Ascending aorta (tissue), 2 donors: ENCODE measurements around the gene ACER2. TPM values are rescaled to one million over a fixed set of nuclear protein-coding genes. Genes with fewer than 3 reads are reported as not detected.
A peak's percentile ranks its signal among the peaks of the same experiment; 100 is the strongest.

ENCODE experiments used
- DNase-seq, 2 donors: peaks; one replicate each; pipeline ENCODE4 v3.0.0-alpha.2; 2019; ENCODE audit warnings: low spot score in 2 of 2
- H3K27ac ChIP-seq, 2 donors: fragments of 200-600 bp; sonication (generic); one replicate each; pipeline ENCODE4 v1.5.1; 2016 to 2017; ENCODE audit warnings: mild to moderate bottlenecking in 1 of 2
- H3K27me3 ChIP-seq: fragments of 200-600 bp; sonication (generic); one replicate; pipeline ENCODE4 v1.5.1; 2017
- H3K36me3 ChIP-seq, 2 donors: fragments of 200-600 bp; sonication (generic); one replicate each; pipeline ENCODE4 v1.5.1; 2016
- H3K4me1 ChIP-seq, 2 donors: fragments of 200-600 bp; sonication (generic); one replicate each; pipeline ENCODE4 v1.5.1; 2016 to 2017; ENCODE audit warnings: mild to moderate bottlenecking in 1 of 2
- H3K4me3 ChIP-seq, 2 donors: fragments of 200-600 bp; sonication (generic); one replicate each; pipeline ENCODE4 v1.5.1; 2016 to 2017; ENCODE audit warnings: mild to moderate bottlenecking in 1 of 2
- H3K9me3 ChIP-seq, 2 donors: fragments of 200-600 bp; sonication (generic); one replicate each; pipeline ENCODE4 v1.5.1; 2016
- intact Hi-C: fragments of 100-400 bp; cut with DNase I; formaldehyde crosslinking; loops from one replicate; pipeline ENCODE4 v1.15.1; 2023
- total RNA-seq: library from RNA; depleted of rRNA; stranded (reverse); fragments of >200 nt; gene quantifications from one replicate; pipeline ENCODE4 v1.1.0, GENCODE V29; 2016
- TF ChIP-seq, protein P1 (sequence below), 3 experiments: fragments of 200-600 bp in 2 of 3; fragments of 450-650 bp in 1 of 3; sonication (generic) in 2 of 3; IDR thresholded peaks; one replicate each; pipeline ENCODE4 v1.5.1; 2016 to 2019; ENCODE audit warnings: antibody characterized with exemption in 3 of 3, mild to moderate bottlenecking in 1 of 3, moderate library complexity in 1 of 3

ACER2 gene
- total RNA-seq, 1 donor from 2014 or later = 1.4 TPM

DNA sequence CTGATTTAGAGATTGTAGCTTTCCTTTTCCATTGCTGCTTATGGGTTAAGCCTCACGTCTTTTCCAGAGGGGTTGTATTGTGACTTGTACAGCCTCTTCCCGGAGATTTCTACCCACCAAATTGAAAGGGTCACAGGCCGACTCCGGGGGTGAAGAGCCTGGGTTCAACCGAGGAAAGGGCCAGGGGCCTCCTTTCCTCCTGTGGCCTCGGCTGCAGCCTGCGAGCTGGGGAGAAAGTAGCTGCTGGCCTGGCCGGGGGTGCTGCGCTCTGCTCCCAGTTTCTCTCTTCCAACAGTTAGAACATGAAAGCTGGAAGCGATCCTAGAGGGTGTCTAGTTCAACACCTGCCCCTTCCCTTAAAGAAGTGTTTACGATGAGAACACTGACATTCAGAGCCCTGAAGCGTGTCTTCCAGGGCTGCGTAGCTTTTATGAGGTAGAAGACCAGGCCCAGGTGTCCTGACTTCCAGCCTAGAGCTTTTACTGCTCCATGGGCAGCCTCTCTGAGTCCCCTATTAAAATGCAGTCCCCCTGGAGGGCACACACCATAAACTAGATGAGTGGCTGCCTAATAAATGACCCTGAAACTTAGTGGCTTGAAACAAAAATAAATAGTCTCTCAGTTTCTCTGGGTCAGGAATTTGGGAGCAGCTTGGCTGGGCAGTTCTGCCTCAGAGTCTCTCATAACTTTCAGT lies 56.9 kb downstream of the ACER2 start:
- Histone ChIP-seq H3K36me3 (no peaks in the 10 kb centered on the region), H3K27ac (no peak overlapping the region), H3K9me3 (no peaks in the 10 kb centered on the region), H3K27me3 (no peaks in the 10 kb centered on the region), H3K4me1 (no peaks in the 10 kb centered on the region), H3K4me3 (no peak overlapping the region)
- intact Hi-C loops = no loop called here
- no peak for DNase-seq
- TF ChIP-seq, protein P1, sequence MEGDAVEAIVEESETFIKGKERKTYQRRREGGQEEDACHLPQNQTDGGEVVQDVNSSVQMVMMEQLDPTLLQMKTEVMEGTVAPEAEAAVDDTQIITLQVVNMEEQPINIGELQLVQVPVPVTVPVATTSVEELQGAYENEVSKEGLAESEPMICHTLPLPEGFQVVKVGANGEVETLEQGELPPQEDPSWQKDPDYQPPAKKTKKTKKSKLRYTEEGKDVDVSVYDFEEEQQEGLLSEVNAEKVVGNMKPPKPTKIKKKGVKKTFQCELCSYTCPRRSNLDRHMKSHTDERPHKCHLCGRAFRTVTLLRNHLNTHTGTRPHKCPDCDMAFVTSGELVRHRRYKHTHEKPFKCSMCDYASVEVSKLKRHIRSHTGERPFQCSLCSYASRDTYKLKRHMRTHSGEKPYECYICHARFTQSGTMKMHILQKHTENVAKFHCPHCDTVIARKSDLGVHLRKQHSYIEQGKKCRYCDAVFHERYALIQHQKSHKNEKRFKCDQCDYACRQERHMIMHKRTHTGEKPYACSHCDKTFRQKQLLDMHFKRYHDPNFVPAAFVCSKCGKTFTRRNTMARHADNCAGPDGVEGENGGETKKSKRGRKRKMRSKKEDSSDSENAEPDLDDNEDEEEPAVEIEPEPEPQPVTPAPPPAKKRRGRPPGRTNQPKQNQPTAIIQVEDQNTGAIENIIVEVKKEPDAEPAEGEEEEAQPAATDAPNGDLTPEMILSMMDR (IDR thresholded peaks at IDR 0.05) = no peak

DNA sequence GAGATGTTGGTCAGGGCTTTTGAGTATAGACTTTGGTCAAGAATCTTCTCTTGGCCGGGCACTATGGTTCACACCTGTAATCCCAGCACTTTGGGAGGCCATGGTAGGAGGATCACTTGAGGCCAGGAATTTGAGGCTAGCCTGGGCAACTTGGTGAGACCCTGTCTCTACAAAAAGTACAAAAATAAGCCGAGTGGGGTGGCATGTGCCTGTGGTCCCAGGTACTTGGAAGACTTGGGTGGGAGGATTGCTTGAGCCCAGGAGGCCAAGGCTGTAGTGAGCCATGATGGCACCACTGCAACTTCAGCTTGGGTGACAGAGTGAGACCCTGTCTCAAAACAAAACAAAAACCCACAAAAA lies 57.5 kb downstream of the ACER2 start:
- DNase-seq = no peak
- no peaks in the 10 kb centered on the region for H3K27me3 ChIP-seq

DNA sequence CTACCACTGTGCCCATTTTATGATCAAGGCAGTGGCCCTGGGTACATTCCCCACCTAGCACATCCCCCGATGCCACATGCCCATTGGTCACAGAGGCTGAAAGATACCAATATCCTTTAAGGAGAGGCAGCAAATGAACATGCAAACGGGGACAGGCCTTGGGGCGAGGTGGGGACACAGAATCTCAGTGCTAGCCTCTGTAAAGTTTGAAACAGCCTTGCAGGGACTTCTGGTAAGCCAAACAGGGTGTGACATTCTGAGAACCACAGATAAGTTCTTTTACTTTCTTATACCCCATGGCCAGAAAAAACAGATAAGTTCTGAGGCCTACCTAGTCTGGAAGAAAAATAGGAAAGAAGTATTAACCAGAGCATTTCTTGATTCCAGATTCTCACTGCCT lies 60.5 kb downstream of the ACER2 start:
- Histone ChIP-seq H3K4me3 (no peak overlapping the region), H3K36me3 (no peaks in the 10 kb centered on the region), H3K9me3 (no peaks in the 10 kb centered on the region), H3K27ac (no peak overlapping the region), H3K4me1 (peaks cover 0 to 7% of the 10 kb centered on the region in 2 donors), H3K27me3 (no peaks in the 10 kb centered on the region)
- DNase-seq = no peak
- intact Hi-C loops = no loop called here
- TF ChIP-seq, protein P1 (IDR thresholded peaks at IDR 0.05) = no peak

More for the DNA sequence above, 57.5 kb downstream of the ACER2 start:
- H3K36me3 ChIP-seq = no peaks in the 10 kb centered on the region
- H3K4me3 ChIP-seq = no peak overlapping the region
- intact Hi-C loops = no loop called here
- H3K9me3 ChIP-seq = no peaks in the 10 kb centered on the region
- TF ChIP-seq, protein P1 (IDR thresholded peaks at IDR 0.05) = no peak
- H3K4me1 ChIP-seq = no peaks in the 10 kb centered on the region
- H3K27ac ChIP-seq = no peak overlapping the region

DNA sequence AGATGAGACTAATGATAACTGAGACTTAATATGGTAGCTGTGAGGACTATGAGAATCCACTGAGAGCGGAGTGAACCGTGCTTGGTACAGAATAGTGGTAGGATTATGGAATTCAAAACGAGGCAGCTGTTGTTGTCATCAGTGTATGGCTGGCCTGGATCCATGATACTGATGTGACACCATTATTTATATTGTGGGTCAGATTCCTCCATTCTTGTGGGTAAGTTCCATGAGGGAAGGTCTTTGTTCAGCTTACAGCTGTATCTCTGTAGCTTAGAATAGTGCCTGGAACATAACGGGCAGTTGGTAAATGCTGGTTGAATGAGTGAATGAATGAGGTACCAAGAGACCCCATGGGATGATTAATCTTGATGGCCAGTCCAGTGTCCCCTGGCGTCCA lies 61.8 kb downstream of the ACER2 start:
- TF ChIP-seq, protein P1 (IDR thresholded peaks at IDR 0.05) = no peak
- peaks cover 0 to 7% of the 10 kb centered on the region in 2 donors for H3K4me1 ChIP-seq
- no peak overlapping the region for H3K27ac ChIP-seq
- intact Hi-C loops = no loop called here
- no peak for DNase-seq
- H3K4me3 ChIP-seq = no peak overlapping the region
- H3K27me3 ChIP-seq = no peaks in the 10 kb centered on the region
- no peaks in the 10 kb centered on the region for H3K36me3 ChIP-seq
- no peaks in the 10 kb centered on the region for H3K9me3 ChIP-seq

DNA sequence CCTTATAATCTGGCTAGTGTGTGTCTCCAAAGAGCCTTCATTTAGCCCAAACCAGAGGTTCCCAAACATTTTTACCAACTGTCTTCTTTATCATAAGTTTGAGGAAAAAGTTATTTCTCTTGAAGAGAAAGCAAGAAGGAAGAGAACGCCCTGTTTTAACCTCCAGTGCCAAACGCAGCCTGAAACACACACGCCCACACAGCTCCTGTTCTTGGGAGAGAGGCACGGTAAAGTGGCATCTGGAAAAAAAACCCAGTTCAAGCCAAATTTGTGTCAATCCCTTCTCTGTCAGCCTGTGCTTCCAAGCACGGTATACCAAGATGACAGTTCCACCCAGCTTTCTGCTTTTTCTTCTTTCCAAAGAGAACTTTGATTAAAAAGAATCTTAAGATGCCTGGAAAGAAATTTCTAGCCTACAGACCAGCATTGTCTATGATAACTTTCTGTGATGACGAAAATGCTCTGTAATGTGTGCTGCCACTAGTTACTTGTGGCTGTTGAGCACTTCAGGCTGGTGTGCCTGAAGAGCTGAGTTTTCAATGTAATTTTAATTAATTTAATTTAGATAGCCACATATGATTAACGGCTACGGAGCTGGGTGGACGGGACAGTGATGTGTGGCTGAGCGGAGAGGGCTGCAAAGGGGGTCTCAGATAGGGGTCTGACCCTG lies 62.3 kb downstream of the ACER2 start:
- H3K36me3 ChIP-seq = no peaks in the 10 kb centered on the region
- TF ChIP-seq, protein P1 (IDR thresholded peaks at IDR 0.05) = no peak
- intact Hi-C loops = no loop called here
- peak overlapping the region in 1 of 2 donors; percentile 43 for H3K4me3 ChIP-seq
- H3K27me3 ChIP-seq = no peaks in the 10 kb centered on the region
- DNase-seq = no peak
- H3K27ac ChIP-seq = no peak overlapping the region
- no peaks in the 10 kb centered on the region for H3K9me3 ChIP-seq
- H3K4me1 ChIP-seq = peaks cover 0 to 7% of the 10 kb centered on the region in 2 donors
